Heart left ventricle (tissue), 16 donors: ENCODE measurements around the gene HARBI1. TPM values are rescaled to one million over a fixed set of nuclear protein-coding genes. Genes with fewer than 3 reads are reported as not detected.
"Not testable (repeated sequence)": the region's sequence is repeated elsewhere in the genome, so short reads cannot be mapped to it uniquely, and the experiment has no call there.

Experiments used
- ATAC-seq, 4 donors: fragments of 200-7000 bp; cut with Tn5 transposase; one replicate each; pipeline ENCODE4 v1.9.1; 2020 to 2022; ENCODE audit warnings: moderate library complexity in 4 of 4, mild to moderate bottlenecking in 3 of 4, moderate number of reproducible peaks in 1 of 4
- DNase-seq, 5 donors: peaks; one replicate each; pipeline ENCODE4 v3.0.0-alpha.2; 2020
- H3K27ac ChIP-seq, 12 donors: fragments of 200-600 bp; sonication (generic) in 4 of 12; one replicate each; pipeline versions ENCODE4 v1.5.0 to v1.8.0; 2016 to 2022; ENCODE audit warnings: mild to moderate bottlenecking in 2 of 12
- H3K27me3 ChIP-seq, 9 donors: fragments of 200-600 bp; sonication (generic) in 2 of 9; one replicate each; pipeline versions ENCODE4 v1.5.1 to v1.8.0; 2016 to 2022; ENCODE audit warnings: mild to moderate bottlenecking in 3 of 9
- H3K36me3 ChIP-seq, 9 donors: fragments of 200-600 bp; sonication (generic) in 2 of 9; one replicate each; pipeline versions ENCODE4 v1.5.0 to v1.8.0; 2018 to 2022; ENCODE audit warnings: mild to moderate bottlenecking in 2 of 9
- H3K4me1 ChIP-seq, 12 donors: fragments of 200-600 bp; sonication (generic) in 4 of 12; one replicate each; pipeline versions ENCODE4 v1.5.0 to v1.8.0; 2016 to 2022; ENCODE audit warnings: mild to moderate bottlenecking in 3 of 12
- H3K4me3 ChIP-seq, 12 donors: fragments of 200-600 bp; sonication (generic) in 4 of 12; one replicate each; pipeline versions ENCODE4 v1.5.0 to v1.8.0; 2017 to 2022; ENCODE audit warnings: mild to moderate bottlenecking in 9 of 12, moderate library complexity in 4 of 12
- H3K9me3 ChIP-seq, 12 donors: fragments of 200-600 bp; sonication (generic) in 4 of 12; one replicate each; pipeline versions ENCODE4 v1.5.0 to v1.8.0; 2016 to 2022; ENCODE audit warnings: mild to moderate bottlenecking in 1 of 12
- POLR2A ChIP-seq, 2 donors: fragments of 450-650 bp; IDR thresholded peaks; one replicate each; pipeline ENCODE4 v1.6.1; 2017; ENCODE audit warnings: antibody characterized with exemption in 2 of 2, mild to moderate bottlenecking in 2 of 2, moderate library complexity in 2 of 2
- WGBS, 4 donors: extraction: QIAGEN DNeasy Blood & Tissue Kit in 2 of 4; methylation state at CpG; one replicate each; pipeline versions ENCODE4 v1.1.5 to v1.1.7; 2013 to 2018; 5-methylcytosine and 5-hydroxymethylcytosine counted together
- intact Hi-C, 10 donors: fragments of 100-400 bp; cut with DNase I; formaldehyde crosslinking; loops; one replicate each; pipeline versions ENCODE4 v1.11.1 to v1.14.2; 2022
- polyA plus RNA-seq, 2 donors: library from polyadenylated mRNA; stranded (reverse); fragments of 200-250 nt; gene quantifications; one replicate each; pipeline ENCODE4 v1.2.3, GENCODE V29; 2013
- total RNA-seq, 9 donors: library from RNA; depleted of rRNA in 2 of 9; stranded (reverse); fragments of >200 nt in 2 of 9; fragmentation: NEBNext Ultra II Directional in 3 of 9; extraction: Animal tissue kit (Norgen Biotek cat#: 25700) in 3 of 9; gene quantifications; one replicate each; pipeline versions ENCODE4 v1.1.0 to v1.2.4, GENCODE V29; 2016 to 2023
- TF ChIP-seq, protein P1 (sequence below), 12 donors: fragments of 200-600 bp; sonication (generic) in 4 of 12; IDR thresholded peaks; one replicate each; pipeline versions ENCODE4 v1.5.0 to v1.8.0; 2018 to 2022; ENCODE audit warnings: antibody characterized with exemption in 12 of 12, mild to moderate bottlenecking in 5 of 12
- donor health status: ischemic (EF 13 %, LVEDD 7.1; RV severe dilation, severe dysfunction).
- donor health status: healthy with polysubstance abuse.
- donor health status: DM: no; HTN: yes; CAD: no.
- donor health status: DM: no; HTN: no; CAD: no.
- donor health status: ischemic (EF 25% LVEDD 6.9; RV normal size, moderate dysfunction).
- donor health status: ischemic (EF 25% LVEDD 5.7; RV mildly dilated, moderate dysfunction).
- donor health status: healthy.
- donor health status: DM: yes; HTN: yes; CAD: no.
- donor health status: ischemic (EF 35%, LVEDD 5.7; RV mildly dilated, moderate dysfunction).
- donor health status: nonischemic (EF 11% LVEDD 7.7; RV severe dilation, severe dysfunction).
- donor health status: DM: yes; HTN: yes; CAD: no.
- donor health status: PGD.
- donor health status: ischemic (EF 29% LVEDD 5.4; RV normal size, mild dysfunction).
- donor health status: nonischemic (EF 23%, LVEDD 6.1; RV moderate dilation, normal function).

Gene HARBI1
- total and polyA plus RNA-seq, 11 donors = 2.1 to 4.5 (median 3.5) TPM

DNA sequence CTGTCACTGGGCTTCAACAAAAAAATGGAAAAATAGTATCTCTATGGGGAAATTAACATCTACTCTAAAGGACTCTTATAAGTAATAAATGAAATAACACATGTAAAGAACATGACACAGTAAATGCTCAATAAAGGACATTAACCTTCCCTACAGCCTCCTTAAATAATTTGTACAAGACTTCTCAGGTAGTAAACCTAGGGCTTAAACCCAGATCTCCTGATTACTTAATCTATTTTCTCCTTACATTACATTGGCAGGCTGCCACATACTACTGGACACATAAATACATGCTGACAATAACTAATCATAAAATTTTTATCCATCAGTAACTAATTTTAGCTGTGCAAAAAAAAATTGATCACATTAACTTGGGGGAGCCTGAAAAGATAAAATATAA is 28.1 kb downstream of the HARBI1 start:
- Histone ChIP-seq H3K9me3 (no peaks in the 10 kb centered on the region), H3K36me3 (peaks cover 0 to 3% (median 0%) of the 10 kb centered on the region in 9 donors), H3K27me3 (no peaks in the 10 kb centered on the region), H3K4me1 (peaks cover 0 to 50% (median 29%) of the 10 kb centered on the region in 12 donors), H3K27ac (no peak overlapping the region), H3K4me3 (no peak overlapping the region)
- no peak for ATAC-seq
- TF ChIP-seq, protein P1, sequence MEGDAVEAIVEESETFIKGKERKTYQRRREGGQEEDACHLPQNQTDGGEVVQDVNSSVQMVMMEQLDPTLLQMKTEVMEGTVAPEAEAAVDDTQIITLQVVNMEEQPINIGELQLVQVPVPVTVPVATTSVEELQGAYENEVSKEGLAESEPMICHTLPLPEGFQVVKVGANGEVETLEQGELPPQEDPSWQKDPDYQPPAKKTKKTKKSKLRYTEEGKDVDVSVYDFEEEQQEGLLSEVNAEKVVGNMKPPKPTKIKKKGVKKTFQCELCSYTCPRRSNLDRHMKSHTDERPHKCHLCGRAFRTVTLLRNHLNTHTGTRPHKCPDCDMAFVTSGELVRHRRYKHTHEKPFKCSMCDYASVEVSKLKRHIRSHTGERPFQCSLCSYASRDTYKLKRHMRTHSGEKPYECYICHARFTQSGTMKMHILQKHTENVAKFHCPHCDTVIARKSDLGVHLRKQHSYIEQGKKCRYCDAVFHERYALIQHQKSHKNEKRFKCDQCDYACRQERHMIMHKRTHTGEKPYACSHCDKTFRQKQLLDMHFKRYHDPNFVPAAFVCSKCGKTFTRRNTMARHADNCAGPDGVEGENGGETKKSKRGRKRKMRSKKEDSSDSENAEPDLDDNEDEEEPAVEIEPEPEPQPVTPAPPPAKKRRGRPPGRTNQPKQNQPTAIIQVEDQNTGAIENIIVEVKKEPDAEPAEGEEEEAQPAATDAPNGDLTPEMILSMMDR (IDR thresholded peaks at IDR 0.05) = no peak
- TF ChIP-seq POLR2A (IDR thresholded peaks at IDR 0.05) = no peak
- DNase-seq = no peak
- intact Hi-C loops = no loop called here

DNA sequence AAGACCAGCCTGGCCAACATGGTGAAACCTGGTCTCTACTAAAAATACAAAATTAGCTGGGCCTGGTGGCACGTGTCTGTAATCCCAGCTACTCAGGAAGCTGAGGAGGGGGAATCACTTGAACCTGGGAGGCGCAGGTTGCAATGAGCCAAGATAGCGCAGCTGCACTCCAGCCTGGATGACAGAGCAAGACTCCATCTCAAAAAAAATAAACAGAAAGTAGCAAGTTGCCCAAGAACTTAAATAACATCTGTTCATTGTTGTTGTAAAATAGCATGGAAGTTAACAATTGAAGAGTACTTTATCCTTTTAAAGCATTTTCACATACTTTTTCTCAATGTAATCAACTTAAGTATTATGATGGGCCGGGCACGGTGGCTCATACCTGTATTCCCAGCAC is 28.9 kb downstream of the HARBI1 start:
- H3K27ac ChIP-seq = no peak overlapping the region
- H3K27me3 ChIP-seq = no peaks in the 10 kb centered on the region
- intact Hi-C loops = no loop called here
- H3K36me3 ChIP-seq = peaks cover 0 to 3% (median 0%) of the 10 kb centered on the region in 9 donors
- ATAC-seq (no peak), DNase-seq (no peak)
- TF ChIP-seq POLR2A (IDR thresholded peaks at IDR 0.05) = no peak
- TF ChIP-seq, protein P1 (IDR thresholded peaks at IDR 0.05) = no peak
- H3K9me3 ChIP-seq = no peaks in the 10 kb centered on the region
- WGBS, 4 donors = 78 to 89% (median 85%) methylated on average over 5 of the region's 5 CpGs
- H3K4me1 ChIP-seq = peaks cover 0 to 49% (median 29%) of the 10 kb centered on the region in 12 donors
- no peak overlapping the region for H3K4me3 ChIP-seq

DNA sequence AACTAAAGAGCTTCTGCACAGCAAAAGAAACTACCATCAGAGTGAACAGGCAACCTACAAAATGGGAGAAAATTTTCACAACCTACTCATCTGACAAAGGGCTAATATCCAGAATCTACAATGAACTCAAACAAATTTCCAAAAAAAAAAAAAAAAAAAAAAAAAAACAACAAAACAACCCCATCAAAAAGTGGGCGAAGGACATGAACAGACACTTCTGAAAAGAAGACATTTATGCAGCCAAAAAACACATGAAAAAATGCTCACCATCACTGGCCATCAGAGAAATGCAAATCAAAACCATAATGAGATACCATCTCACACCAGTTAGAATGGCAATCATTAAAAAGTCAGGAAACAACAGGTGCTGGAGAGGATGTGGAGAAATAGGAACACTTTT is 33.5 kb downstream of the HARBI1 start:
- H3K9me3 ChIP-seq, ATAC-seq, DNase-seq, H3K27ac ChIP-seq, H3K36me3 ChIP-seq, intact Hi-C loops, H3K4me3 ChIP-seq, H3K27me3 ChIP-seq: not testable (repeated sequence)
- 80 to 100% (median 93%) methylated on average over 1 of the region's 1 CpG; no CpG with 5 or more reads in 1 of the 4 donors for WGBS, 4 donors
- peaks cover 0 to 11% (median 0%) of the 10 kb centered on the region in 12 donors for H3K4me1 ChIP-seq

DNA sequence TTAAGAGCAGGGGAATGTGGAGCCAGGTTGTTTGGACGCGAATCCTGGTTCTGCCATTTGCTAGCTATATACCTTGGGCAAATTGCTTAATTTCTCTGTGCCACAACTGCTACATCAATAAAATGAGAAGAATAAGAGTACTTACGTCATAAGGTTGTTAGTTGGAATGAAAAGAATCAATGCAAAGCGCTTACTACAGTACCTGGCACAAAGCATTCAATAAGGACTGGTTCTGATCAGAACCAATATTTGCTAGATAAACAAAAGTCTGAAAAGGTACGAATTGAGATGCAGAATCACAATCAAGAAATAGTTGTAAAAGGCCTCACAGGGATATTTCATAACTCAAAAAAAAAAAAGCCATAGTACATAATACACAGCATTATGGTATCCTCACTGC is 34.4 kb downstream of the HARBI1 start:
- intact Hi-C loops = no loop called here
- TF ChIP-seq POLR2A (IDR thresholded peaks at IDR 0.05) = no peak
- TF ChIP-seq, protein P1 (IDR thresholded peaks at IDR 0.05) = no peak
- ATAC-seq (no peak), DNase-seq (no peak)
- H3K9me3 ChIP-seq = peaks cover 0 to 5% (median 0%) of the 10 kb centered on the region in 12 donors
- peaks cover 0 to 3% (median 0%) of the 10 kb centered on the region in 9 donors for H3K36me3 ChIP-seq
- 93 to 96% (median 95%) methylated on average over 5 of the region's 5 CpGs for WGBS, 4 donors
- peaks cover 0 to 6% (median 0%) of the 10 kb centered on the region in 12 donors for H3K4me1 ChIP-seq
- no peak overlapping the region for H3K4me3 ChIP-seq
- H3K27me3 ChIP-seq = no peaks in the 10 kb centered on the region
- no peak overlapping the region for H3K27ac ChIP-seq

DNA sequence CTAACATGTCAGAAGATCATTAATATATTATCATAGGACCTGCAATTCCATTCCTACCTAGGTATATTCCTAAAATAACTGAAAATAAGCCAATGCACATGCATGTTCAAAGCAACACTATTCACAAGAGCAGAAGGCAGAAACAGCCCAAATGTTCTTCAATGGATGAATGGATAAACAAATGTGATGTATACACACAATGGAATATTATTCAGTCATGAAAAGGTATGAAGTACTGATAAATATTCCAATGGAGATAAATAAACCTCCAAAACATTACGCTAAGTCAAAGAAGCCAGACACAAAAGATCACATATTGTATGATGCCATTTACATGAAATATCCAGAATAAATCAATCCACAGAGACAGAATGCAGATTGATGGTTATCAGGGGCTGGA is 40.0 kb downstream of the HARBI1 start:
- WGBS, 4 donors = 95 to 100% (median 98%) methylated on average over 1 of the region's 1 CpG
- intact Hi-C loops = no loop called here
- Histone ChIP-seq H3K27ac (no peak overlapping the region), H3K27me3 (no peaks in the 10 kb centered on the region), H3K4me3 (no peak overlapping the region), H3K36me3 (no peaks in the 10 kb centered on the region), H3K4me1 (peaks cover 0 to 15% (median 7%) of the 10 kb centered on the region in 12 donors), H3K9me3 (no peaks in the 10 kb centered on the region)
- DNase-seq = no peak
- TF ChIP-seq, protein P1 (IDR thresholded peaks at IDR 0.05) = no peak
- no peak for TF ChIP-seq POLR2A (IDR thresholded peaks at IDR 0.05)
- no peak for ATAC-seq
